Endothelial cell of umbilical vein (primary cell): ENCODE measurements around the gene ZNF264.

ENCODE experiments used
- POLR2A ChIP-seq: IDR thresholded peaks from 2 replicates; pipeline ENCODE4 v1.6.1; 2012; ENCODE audit warnings: low read depth, mild to moderate bottlenecking, control low read depth, low read length
- TF ChIP-seq, protein P1 (sequence below), 2 donors: IDR thresholded peaks; 1 replicate in 1 of 2; 2 replicates in 1 of 2; pipeline ENCODE4 v1.5.1; 2011; ENCODE audit warnings: low read length in 2 of 2, mild to moderate bottlenecking in 2 of 2, moderate library complexity in 2 of 2, control low read depth in 1 of 2, inconsistent platforms in 1 of 2, low read depth in 1 of 2; ENCODE audit not compliant: insufficient read depth in 1 of 2; ENCODE audit errors: extremely low read depth in 1 of 2
- TF ChIP-seq, protein P2 (sequence below): IDR thresholded peaks from 2 replicates; pipeline ENCODE4 v1.6.1; 2011; ENCODE audit not compliant: insufficient read depth, insufficient read length

DNA sequence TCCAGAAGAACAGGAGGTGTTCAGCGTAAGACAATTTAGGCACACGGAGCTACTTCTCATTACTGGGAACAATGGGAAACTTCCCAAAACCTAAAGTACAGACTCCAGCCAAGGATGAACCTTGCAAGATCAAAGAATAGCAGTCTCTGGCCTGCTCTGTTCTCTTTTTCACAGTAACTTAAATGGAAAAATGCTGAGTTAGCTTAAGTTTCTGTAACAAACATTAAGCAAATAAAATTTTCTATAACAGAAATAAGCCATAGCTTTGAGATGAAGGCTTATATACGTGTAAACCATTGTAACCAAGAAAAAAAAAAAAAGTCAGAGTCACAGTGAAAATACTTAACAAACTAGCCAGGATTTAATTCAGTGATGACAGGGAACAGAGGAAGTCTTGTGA lies 70.7 kb downstream of the ZNF264 start:
- TF ChIP-seq, protein P1, sequence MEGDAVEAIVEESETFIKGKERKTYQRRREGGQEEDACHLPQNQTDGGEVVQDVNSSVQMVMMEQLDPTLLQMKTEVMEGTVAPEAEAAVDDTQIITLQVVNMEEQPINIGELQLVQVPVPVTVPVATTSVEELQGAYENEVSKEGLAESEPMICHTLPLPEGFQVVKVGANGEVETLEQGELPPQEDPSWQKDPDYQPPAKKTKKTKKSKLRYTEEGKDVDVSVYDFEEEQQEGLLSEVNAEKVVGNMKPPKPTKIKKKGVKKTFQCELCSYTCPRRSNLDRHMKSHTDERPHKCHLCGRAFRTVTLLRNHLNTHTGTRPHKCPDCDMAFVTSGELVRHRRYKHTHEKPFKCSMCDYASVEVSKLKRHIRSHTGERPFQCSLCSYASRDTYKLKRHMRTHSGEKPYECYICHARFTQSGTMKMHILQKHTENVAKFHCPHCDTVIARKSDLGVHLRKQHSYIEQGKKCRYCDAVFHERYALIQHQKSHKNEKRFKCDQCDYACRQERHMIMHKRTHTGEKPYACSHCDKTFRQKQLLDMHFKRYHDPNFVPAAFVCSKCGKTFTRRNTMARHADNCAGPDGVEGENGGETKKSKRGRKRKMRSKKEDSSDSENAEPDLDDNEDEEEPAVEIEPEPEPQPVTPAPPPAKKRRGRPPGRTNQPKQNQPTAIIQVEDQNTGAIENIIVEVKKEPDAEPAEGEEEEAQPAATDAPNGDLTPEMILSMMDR (IDR thresholded peaks at IDR 0.05; ENCODE audit: extremely low read depth in 1 of 2, insufficient read depth in 1 of 2, low read depth in 1 of 2, low read length in 2 of 2), result no peak
- TF ChIP-seq POLR2A, result no peak
- TF ChIP-seq, protein P2, sequence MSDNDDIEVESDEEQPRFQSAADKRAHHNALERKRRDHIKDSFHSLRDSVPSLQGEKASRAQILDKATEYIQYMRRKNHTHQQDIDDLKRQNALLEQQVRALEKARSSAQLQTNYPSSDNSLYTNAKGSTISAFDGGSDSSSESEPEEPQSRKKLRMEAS, result no peak
